WTC11 (cell line): ENCODE measurements around the gene RRAGB. TPM values are rescaled to one million over a fixed set of nuclear protein-coding genes. Genes with fewer than 3 reads are reported as not detected.

ENCODE experiments used
- ATAC-seq: fragments of 200-7000 bp; cut with Tn5 transposase; 2 replicates; pipeline ENCODE4 v1.10.0; 2021; ENCODE audit warnings: mild to moderate bottlenecking, moderate library complexity
- CTCF ChIA-PET: fragments of 300-600 bp; sonication (Branson Sonifier 250); formaldehyde crosslinking; loops from one replicate; lab custom pipeline; 2021; ENCODE audit warnings: antibody characterized with exemption; lab: Charles Lee
- POLR2A ChIA-PET: fragments of 350-600 bp; sonication (Branson Sonifier 250); formaldehyde crosslinking; loops from one replicate; lab custom pipeline; 2021; ENCODE audit warnings: antibody characterized with exemption; lab: Charles Lee
- DNase-seq: peaks from one replicate; pipeline ENCODE4 v3.0.0; 2021; ENCODE audit warnings: low spot score
- H3K27ac Mint-ChIP-seq: 2 replicates; pipeline ENCODE4 v1.8.0; 2021; ENCODE audit warnings: mixed read lengths
- H3K27me3 Mint-ChIP-seq: 2 replicates; pipeline ENCODE4 v1.8.0; 2021; ENCODE audit warnings: low read depth, mild to moderate bottlenecking, moderate library complexity, mixed read lengths
- H3K36me3 Mint-ChIP-seq: 2 replicates; pipeline ENCODE4 v1.8.0; 2021; ENCODE audit warnings: mixed read lengths
- H3K4me1 Mint-ChIP-seq: 2 replicates; pipeline ENCODE4 v1.8.0; 2022; ENCODE audit warnings: mixed read lengths
- H3K4me3 Mint-ChIP-seq: 2 replicates; pipeline ENCODE4 v1.8.0; 2021; ENCODE audit warnings: mild to moderate bottlenecking, moderate library complexity, mixed read lengths
- H3K9me3 Mint-ChIP-seq: 2 replicates; pipeline ENCODE4 v1.8.0; 2021; ENCODE audit warnings: mixed read lengths
- AFF4 ChIP-seq: sonication (generic); formaldehyde crosslinking; IDR thresholded peaks from 2 replicates; pipeline ENCODE4 v1.8.1; 2023; ENCODE audit warnings: mild to moderate bottlenecking, missing genetic modification reagents, borderline replicate concordance
- CREM ChIP-seq: sonication (generic); formaldehyde crosslinking; IDR thresholded peaks from 2 replicates; pipeline ENCODE4 v1.8.1; 2022; ENCODE audit warnings: mild to moderate bottlenecking, missing genetic modification reagents, moderate library complexity
- E2F5 ChIP-seq: sonication (generic); formaldehyde crosslinking; IDR thresholded peaks from 2 replicates; pipeline ENCODE4 v1.8.1; 2022; ENCODE audit warnings: mild to moderate bottlenecking, moderate library complexity, missing genetic modification reagents
- ELF4 ChIP-seq: sonication (generic); formaldehyde crosslinking; IDR thresholded peaks from 2 replicates; pipeline ENCODE4 v1.8.1; 2022; ENCODE audit warnings: low read depth, mild to moderate bottlenecking, moderate library complexity, missing genetic modification reagents
- GRHL2 ChIP-seq: fragments of 250-450 bp; sonication (Bioruptor Pico); IDR thresholded peaks from 2 replicates; pipeline ENCODE4 v1.8.0; 2022; ENCODE audit warnings: mild to moderate bottlenecking, moderate library complexity; ENCODE audit not compliant: insufficient replicate concordance, severe bottlenecking
- HMGXB4 ChIP-seq: sonication (generic); formaldehyde crosslinking; IDR thresholded peaks from 2 replicates; pipeline ENCODE4 v1.8.1; 2023; ENCODE audit warnings: mild to moderate bottlenecking, moderate library complexity, missing genetic modification reagents
- IRF2 ChIP-seq: sonication (generic); formaldehyde crosslinking; IDR thresholded peaks from 2 replicates; pipeline ENCODE4 v1.8.0; 2022; ENCODE audit warnings: low read depth, missing genetic modification reagents, borderline replicate concordance
- MLX ChIP-seq: sonication (generic); formaldehyde crosslinking; IDR thresholded peaks from 2 replicates; pipeline ENCODE4 v1.8.1; 2023; ENCODE audit warnings: mild to moderate bottlenecking, missing genetic modification reagents, moderate library complexity
- NFATC4 ChIP-seq: fragments of 250-450 bp; sonication (Bioruptor Pico); IDR thresholded peaks from 2 replicates; pipeline ENCODE4 v1.9.0; 2021; ENCODE audit warnings: mild to moderate bottlenecking
- NR1H2 ChIP-seq: sonication (generic); formaldehyde crosslinking; IDR thresholded peaks from 2 replicates; pipeline ENCODE4 v1.9.0; 2021; ENCODE audit warnings: mild to moderate bottlenecking, moderate library complexity, missing genetic modification reagents
- PRRX2 ChIP-seq: fragments of 250-450 bp; sonication (Bioruptor Pico); IDR thresholded peaks from 2 replicates; pipeline ENCODE4 v1.8.0; 2021; ENCODE audit warnings: mild to moderate bottlenecking
- RELA ChIP-seq: sonication (generic); formaldehyde crosslinking; IDR thresholded peaks from 2 replicates; pipeline ENCODE4 v1.8.1; 2022; ENCODE audit warnings: missing genetic modification reagents, mild to moderate bottlenecking, borderline replicate concordance
- SP1 ChIP-seq: sonication (generic); formaldehyde crosslinking; conservative IDR thresholded peaks from 2 replicates; pipeline ENCODE4 v1.8.1; 2022; ENCODE audit warnings: missing genetic modification reagents
- total RNA-seq: library from RNA; stranded (reverse); gene quantifications from 3 replicates; pipeline ENCODE4 v1.2.3, GENCODE V29; 2021
- TF ChIP-seq, protein P1 (sequence below): fragments of 250-450 bp; sonication (Bioruptor Pico); IDR thresholded peaks from 2 replicates; pipeline ENCODE4 v1.9.0; 2021; ENCODE audit warnings: mild to moderate bottlenecking
- TF ChIP-seq, protein P2 (sequence below): fragments of 250-450 bp; sonication (Bioruptor Pico); IDR thresholded peaks from 2 replicates; pipeline ENCODE4 v1.9.0; 2021; ENCODE audit warnings: mild to moderate bottlenecking, borderline replicate concordance
- TF ChIP-seq, protein P3 (sequence below): sonication (generic); formaldehyde crosslinking; conservative IDR thresholded peaks from 2 replicates; pipeline ENCODE4 v1.8.1; 2023; ENCODE audit warnings: mild to moderate bottlenecking, low read depth, missing genetic modification reagents, moderate library complexity
- TF ChIP-seq, protein P4 (sequence below): sonication (generic); formaldehyde crosslinking; IDR thresholded peaks from 2 replicates; pipeline ENCODE4 v1.8.1; 2023; ENCODE audit warnings: mild to moderate bottlenecking, missing genetic modification reagents, moderate library complexity
- TF ChIP-seq, protein P5 (sequence below): sonication (generic); formaldehyde crosslinking; IDR thresholded peaks from 2 replicates; pipeline ENCODE4 v1.8.1; 2022; ENCODE audit warnings: missing genetic modification reagents, borderline replicate concordance

The RRAGB gene
- total RNA-seq, 1 experiment from 2014 or later, result 7.8 TPM

DNA sequence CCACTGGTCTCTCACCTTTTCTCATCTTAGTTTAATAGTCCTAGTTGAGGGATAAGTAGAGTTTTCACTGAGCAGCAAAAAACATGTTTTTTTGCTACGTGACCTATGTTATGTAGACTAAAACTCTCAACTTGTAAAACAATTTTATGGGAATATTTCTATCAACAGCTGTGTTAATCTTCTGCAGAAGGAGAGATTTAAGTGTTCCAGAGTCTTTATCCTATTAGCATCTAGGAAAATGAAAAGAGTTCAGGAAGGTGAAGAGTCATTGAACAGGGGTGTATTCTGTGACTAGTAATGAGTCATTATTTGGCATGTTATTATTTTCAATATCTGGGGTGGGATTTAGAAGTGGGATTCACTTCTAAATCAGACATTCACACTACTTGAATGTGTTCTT is 41.9 kb downstream of the RRAGB start:
- peaks cover 7% of the 10 kb centered on the region; the same call in 1 of the 2 replicates for H3K36me3 Mint-ChIP-seq
- TF ChIP-seq GRHL2 (CRISPR knock-in tag) (no peak), AFF4 (no peak), PRRX2 (CRISPR knock-in tag) (no peak), RELA (CRISPR knock-in tag) (no peak), MLX (CRISPR knock-in tag) (no peak), E2F5 (no peak), IRF2 (CRISPR knock-in tag) (no peak), SP1 (CRISPR knock-in tag) (no peak), CREM (CRISPR knock-in tag) (no peak), HMGXB4 (CRISPR knock-in tag) (no peak), NFATC4 (no peak), ELF4 (no peak), NR1H2 (CRISPR knock-in tag) (no peak)
- TF ChIP-seq, protein P1, sequence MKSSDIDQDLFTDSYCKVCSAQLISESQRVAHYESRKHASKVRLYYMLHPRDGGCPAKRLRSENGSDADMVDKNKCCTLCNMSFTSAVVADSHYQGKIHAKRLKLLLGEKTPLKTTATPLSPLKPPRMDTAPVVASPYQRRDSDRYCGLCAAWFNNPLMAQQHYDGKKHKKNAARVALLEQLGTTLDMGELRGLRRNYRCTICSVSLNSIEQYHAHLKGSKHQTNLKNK (CRISPR knock-in tag), result no peak
- TF ChIP-seq, protein P2, sequence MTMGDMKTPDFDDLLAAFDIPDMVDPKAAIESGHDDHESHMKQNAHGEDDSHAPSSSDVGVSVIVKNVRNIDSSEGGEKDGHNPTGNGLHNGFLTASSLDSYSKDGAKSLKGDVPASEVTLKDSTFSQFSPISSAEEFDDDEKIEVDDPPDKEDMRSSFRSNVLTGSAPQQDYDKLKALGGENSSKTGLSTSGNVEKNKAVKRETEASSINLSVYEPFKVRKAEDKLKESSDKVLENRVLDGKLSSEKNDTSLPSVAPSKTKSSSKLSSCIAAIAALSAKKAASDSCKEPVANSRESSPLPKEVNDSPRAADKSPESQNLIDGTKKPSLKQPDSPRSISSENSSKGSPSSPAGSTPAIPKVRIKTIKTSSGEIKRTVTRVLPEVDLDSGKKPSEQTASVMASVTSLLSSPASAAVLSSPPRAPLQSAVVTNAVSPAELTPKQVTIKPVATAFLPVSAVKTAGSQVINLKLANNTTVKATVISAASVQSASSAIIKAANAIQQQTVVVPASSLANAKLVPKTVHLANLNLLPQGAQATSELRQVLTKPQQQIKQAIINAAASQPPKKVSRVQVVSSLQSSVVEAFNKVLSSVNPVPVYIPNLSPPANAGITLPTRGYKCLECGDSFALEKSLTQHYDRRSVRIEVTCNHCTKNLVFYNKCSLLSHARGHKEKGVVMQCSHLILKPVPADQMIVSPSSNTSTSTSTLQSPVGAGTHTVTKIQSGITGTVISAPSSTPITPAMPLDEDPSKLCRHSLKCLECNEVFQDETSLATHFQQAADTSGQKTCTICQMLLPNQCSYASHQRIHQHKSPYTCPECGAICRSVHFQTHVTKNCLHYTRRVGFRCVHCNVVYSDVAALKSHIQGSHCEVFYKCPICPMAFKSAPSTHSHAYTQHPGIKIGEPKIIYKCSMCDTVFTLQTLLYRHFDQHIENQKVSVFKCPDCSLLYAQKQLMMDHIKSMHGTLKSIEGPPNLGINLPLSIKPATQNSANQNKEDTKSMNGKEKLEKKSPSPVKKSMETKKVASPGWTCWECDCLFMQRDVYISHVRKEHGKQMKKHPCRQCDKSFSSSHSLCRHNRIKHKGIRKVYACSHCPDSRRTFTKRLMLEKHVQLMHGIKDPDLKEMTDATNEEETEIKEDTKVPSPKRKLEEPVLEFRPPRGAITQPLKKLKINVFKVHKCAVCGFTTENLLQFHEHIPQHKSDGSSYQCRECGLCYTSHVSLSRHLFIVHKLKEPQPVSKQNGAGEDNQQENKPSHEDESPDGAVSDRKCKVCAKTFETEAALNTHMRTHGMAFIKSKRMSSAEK (CRISPR knock-in tag), result no peak
- TF ChIP-seq, protein P3, sequence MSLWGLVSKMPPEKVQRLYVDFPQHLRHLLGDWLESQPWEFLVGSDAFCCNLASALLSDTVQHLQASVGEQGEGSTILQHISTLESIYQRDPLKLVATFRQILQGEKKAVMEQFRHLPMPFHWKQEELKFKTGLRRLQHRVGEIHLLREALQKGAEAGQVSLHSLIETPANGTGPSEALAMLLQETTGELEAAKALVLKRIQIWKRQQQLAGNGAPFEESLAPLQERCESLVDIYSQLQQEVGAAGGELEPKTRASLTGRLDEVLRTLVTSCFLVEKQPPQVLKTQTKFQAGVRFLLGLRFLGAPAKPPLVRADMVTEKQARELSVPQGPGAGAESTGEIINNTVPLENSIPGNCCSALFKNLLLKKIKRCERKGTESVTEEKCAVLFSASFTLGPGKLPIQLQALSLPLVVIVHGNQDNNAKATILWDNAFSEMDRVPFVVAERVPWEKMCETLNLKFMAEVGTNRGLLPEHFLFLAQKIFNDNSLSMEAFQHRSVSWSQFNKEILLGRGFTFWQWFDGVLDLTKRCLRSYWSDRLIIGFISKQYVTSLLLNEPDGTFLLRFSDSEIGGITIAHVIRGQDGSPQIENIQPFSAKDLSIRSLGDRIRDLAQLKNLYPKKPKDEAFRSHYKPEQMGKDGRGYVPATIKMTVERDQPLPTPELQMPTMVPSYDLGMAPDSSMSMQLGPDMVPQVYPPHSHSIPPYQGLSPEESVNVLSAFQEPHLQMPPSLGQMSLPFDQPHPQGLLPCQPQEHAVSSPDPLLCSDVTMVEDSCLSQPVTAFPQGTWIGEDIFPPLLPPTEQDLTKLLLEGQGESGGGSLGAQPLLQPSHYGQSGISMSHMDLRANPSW (CRISPR knock-in tag), result no peak
- TF ChIP-seq, protein P4, sequence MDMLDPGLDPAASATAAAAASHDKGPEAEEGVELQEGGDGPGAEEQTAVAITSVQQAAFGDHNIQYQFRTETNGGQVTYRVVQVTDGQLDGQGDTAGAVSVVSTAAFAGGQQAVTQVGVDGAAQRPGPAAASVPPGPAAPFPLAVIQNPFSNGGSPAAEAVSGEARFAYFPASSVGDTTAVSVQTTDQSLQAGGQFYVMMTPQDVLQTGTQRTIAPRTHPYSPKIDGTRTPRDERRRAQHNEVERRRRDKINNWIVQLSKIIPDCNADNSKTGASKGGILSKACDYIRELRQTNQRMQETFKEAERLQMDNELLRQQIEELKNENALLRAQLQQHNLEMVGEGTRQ (CRISPR knock-in tag), result no peak
- TF ChIP-seq, protein P5, sequence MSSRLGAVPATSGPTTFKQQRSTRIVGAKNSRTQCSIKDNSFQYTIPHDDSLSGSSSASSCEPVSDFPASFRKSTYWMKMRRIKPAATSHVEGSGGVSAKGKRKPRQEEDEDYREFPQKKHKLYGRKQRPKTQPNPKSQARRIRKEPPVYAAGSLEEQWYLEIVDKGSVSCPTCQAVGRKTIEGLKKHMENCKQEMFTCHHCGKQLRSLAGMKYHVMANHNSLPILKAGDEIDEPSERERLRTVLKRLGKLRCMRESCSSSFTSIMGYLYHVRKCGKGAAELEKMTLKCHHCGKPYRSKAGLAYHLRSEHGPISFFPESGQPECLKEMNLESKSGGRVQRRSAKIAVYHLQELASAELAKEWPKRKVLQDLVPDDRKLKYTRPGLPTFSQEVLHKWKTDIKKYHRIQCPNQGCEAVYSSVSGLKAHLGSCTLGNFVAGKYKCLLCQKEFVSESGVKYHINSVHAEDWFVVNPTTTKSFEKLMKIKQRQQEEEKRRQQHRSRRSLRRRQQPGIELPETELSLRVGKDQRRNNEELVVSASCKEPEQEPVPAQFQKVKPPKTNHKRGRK, result no peak
- TF ChIP-seq, all 79 proteins: peak for 0
- H3K27me3 Mint-ChIP-seq, result no peaks in the 10 kb centered on the region
- H3K27ac Mint-ChIP-seq, result no peak overlapping the region
- ATAC-seq (no peak), DNase-seq (no peak)
- H3K4me3 Mint-ChIP-seq, result no peak overlapping the region
- ChIA-PET CTCF (no interaction called here), POLR2A (no interaction called here)
- H3K9me3 Mint-ChIP-seq, result no peaks in the 10 kb centered on the region
- H3K4me1 Mint-ChIP-seq, result no peaks in the 10 kb centered on the region
